Keratinocyte (primary cell): ENCODE results near the gene ROCK1. TPM values are rescaled to one million over a fixed set of nuclear protein-coding genes. Genes with fewer than 3 reads are reported as not detected.

Experiments used
- DNase-seq: peaks from one replicate; pipeline ENCODE4 v3.0.0-alpha.2; 2011; ENCODE audit warnings: low read depth, missing footprints, low spot score
- FAIRE-seq: peaks from 2 replicates; lab custom pipeline; 2011; peaks lifted over from hg19 to GRCh38; lab: Jason Lieb, UNC
- H2AFZ ChIP-seq: 2 replicates; pipeline ENCODE4 v1.6.0; 2012; ENCODE audit warnings: low read length, control low read depth, inconsistent platforms; ENCODE audit not compliant: control insufficient read depth
- H3K27ac ChIP-seq: 2 replicates; pipeline ENCODE4 v1.5.1; 2011; ENCODE audit warnings: low read length; ENCODE audit not compliant: control insufficient read depth, insufficient read depth
- H3K27me3 ChIP-seq: 3 replicates; pipeline ENCODE4 v1.6.0; 2011; ENCODE audit warnings: low read length; ENCODE audit not compliant: control insufficient read depth, insufficient read depth; ENCODE audit errors: extremely low read depth
- H3K36me3 ChIP-seq, 2 experiments: 2 replicates in 1 of 2; 3 replicates in 1 of 2; pipeline ENCODE4 v1.5.1; 2011; ENCODE audit warnings: low read length in 2 of 2, mild to moderate bottlenecking in 1 of 2; ENCODE audit not compliant: control insufficient read depth in 2 of 2, insufficient read depth in 2 of 2; ENCODE audit errors: extremely low read depth in 1 of 2
- H3K4me1 ChIP-seq: 3 replicates; pipeline ENCODE4 v1.5.1; 2011; ENCODE audit warnings: low read length; ENCODE audit not compliant: control insufficient read depth, insufficient read depth; ENCODE audit errors: extremely low read depth
- H3K4me2 ChIP-seq: 3 replicates; pipeline ENCODE4 v1.6.0; 2011; ENCODE audit warnings: low read depth, low read length; ENCODE audit not compliant: control insufficient read depth, insufficient read depth; ENCODE audit errors: extremely low read depth
- H3K4me3 ChIP-seq, 3 experiments: fragments of 200-600 bp in 1 of 3; sonication (generic) in 1 of 3; 2 replicates in 2 of 3; 3 replicates in 1 of 3; pipeline ENCODE4 v1.5.1; 2011 to 2016; ENCODE audit warnings: low read length in 3 of 3, mild to moderate bottlenecking in 3 of 3, control low read depth in 2 of 3, inconsistent platforms in 1 of 3, low read depth in 1 of 3, mixed read lengths in 1 of 3, mixed run types in 1 of 3, moderate library complexity in 1 of 3; ENCODE audit not compliant: control insufficient read depth in 2 of 3, insufficient read depth in 2 of 3; ENCODE audit errors: extremely low read depth in 1 of 3
- H3K79me2 ChIP-seq: 2 replicates; pipeline ENCODE4 v1.6.0; 2012; ENCODE audit warnings: low read length; ENCODE audit not compliant: control insufficient read depth, insufficient read depth
- H3K9ac ChIP-seq: 3 replicates; pipeline ENCODE4 v1.6.0; 2011; ENCODE audit warnings: low read length; ENCODE audit not compliant: control insufficient read depth, insufficient read depth; ENCODE audit errors: extremely low read depth
- H3K9me1 ChIP-seq: 3 replicates; pipeline ENCODE4 v1.6.0; 2011; ENCODE audit warnings: low read length; ENCODE audit not compliant: control insufficient read depth, insufficient read depth; ENCODE audit errors: extremely low read depth
- H3K9me3 ChIP-seq: 2 replicates; pipeline ENCODE4 v1.5.1; 2012; ENCODE audit warnings: low read depth, low read length; ENCODE audit not compliant: control insufficient read depth
- H4K20me1 ChIP-seq: 3 replicates; pipeline ENCODE4 v1.6.0; 2011; ENCODE audit warnings: low read length; ENCODE audit not compliant: control insufficient read depth, insufficient read depth; ENCODE audit errors: extremely low read depth
- EZH2 ChIP-seq: IDR thresholded peaks from one replicate; pipeline ENCODE4 v1.6.1; 2012; ENCODE audit warnings: inconsistent platforms, mild to moderate bottlenecking, low read length, moderate library complexity
- dilution Hi-C: fragments of 300-500 bp; cut with MboI; formaldehyde crosslinking; loops from one replicate; pipeline ENCODE4 v1.7.0; 2020; ENCODE audit warnings: low sequenced_read_pairs; ENCODE audit not compliant: extremely low pct_ligation_motif_present
- polyA plus RNA-seq, 5 experiments: library from polyadenylated mRNA; depleted of rRNA in 3 of 5; stranded (reverse) in 3 of 5; stranded (forward) in 1 of 5; unstranded in 1 of 5; fragments of >200 nt; gene quantifications; 1 replicate in 1 of 5; 2 replicates in 3 of 5; 3 replicates in 1 of 5; pipeline versions ENCODE4 v1.2.1 to v1.2.3, GENCODE V29; 2011 to 2012; ENCODE audit warnings: missing spikeins in 2 of 5, low read depth in 1 of 5, low replicate concordance in 1 of 5
- TF ChIP-seq, protein P1 (sequence below), 3 experiments: IDR thresholded peaks in 1 of 3; conservative IDR thresholded peaks in 1 of 3; optimal IDR thresholded peaks in 1 of 3; 2 replicates in 2 of 3; 3 replicates in 1 of 3; pipeline versions ENCODE3 to v1.5.1; 2011; ENCODE audit warnings: low read length in 3 of 3, mild to moderate bottlenecking in 3 of 3, moderate library complexity in 2 of 3, control low read depth in 1 of 3, inconsistent platforms in 1 of 3; ENCODE audit not compliant: insufficient read depth in 2 of 3; ENCODE audit errors: extremely low read depth in 1 of 3

ROCK1 gene
- polyA plus RNA-seq, 1 donor (not counting 4 experiments of a cell fraction or from before 2014, with no cell fraction given) = 25.9 TPM

DNA sequence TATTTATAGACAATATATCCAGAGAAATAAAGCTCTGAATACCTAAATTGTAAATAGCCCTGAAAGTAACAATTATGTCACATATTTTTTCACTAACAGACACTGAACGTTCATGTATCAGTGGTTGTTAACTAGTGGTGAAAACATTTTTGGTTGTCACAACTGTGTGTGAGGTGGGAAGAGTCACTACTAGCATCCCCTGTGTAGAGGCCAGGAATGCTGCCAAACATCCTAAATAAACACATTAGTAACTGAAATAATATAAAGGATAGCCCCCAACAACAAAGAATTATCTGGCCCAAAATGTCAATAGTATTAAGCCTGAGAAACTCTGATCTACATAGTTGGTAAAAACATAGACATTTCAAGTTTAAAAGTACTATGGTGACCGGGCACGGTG, 64.5 kb downstream of the ROCK1 start:
- Histone ChIP-seq H3K36me3 (no peaks in the 10 kb centered on the region), H2AFZ (no peak overlapping the region), H3K4me3 (no peak overlapping the region), H3K79me2 (peaks cover 27% of the 10 kb centered on the region), H3K9ac (no peak overlapping the region), H3K9me1 (no peaks in the 10 kb centered on the region), H4K20me1 (no peaks in the 10 kb centered on the region), H3K27me3 (no peaks in the 10 kb centered on the region), H3K4me1 (no peaks in the 10 kb centered on the region), H3K4me2 (no peak overlapping the region), H3K27ac (no peak overlapping the region), H3K9me3 (no peaks in the 10 kb centered on the region)
- DNase-seq (no peak), FAIRE-seq (no peak)
- dilution Hi-C loops = no loop called here
- TF ChIP-seq, protein P1, sequence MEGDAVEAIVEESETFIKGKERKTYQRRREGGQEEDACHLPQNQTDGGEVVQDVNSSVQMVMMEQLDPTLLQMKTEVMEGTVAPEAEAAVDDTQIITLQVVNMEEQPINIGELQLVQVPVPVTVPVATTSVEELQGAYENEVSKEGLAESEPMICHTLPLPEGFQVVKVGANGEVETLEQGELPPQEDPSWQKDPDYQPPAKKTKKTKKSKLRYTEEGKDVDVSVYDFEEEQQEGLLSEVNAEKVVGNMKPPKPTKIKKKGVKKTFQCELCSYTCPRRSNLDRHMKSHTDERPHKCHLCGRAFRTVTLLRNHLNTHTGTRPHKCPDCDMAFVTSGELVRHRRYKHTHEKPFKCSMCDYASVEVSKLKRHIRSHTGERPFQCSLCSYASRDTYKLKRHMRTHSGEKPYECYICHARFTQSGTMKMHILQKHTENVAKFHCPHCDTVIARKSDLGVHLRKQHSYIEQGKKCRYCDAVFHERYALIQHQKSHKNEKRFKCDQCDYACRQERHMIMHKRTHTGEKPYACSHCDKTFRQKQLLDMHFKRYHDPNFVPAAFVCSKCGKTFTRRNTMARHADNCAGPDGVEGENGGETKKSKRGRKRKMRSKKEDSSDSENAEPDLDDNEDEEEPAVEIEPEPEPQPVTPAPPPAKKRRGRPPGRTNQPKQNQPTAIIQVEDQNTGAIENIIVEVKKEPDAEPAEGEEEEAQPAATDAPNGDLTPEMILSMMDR (optimal IDR thresholded peaks at IDR 0.05 in 1 of 3, IDR thresholded peaks at IDR 0.05 in 1 of 3, conservative IDR thresholded peaks at IDR 0.05 in 1 of 3; ENCODE audit: extremely low read depth in 1 of 3, insufficient read depth in 2 of 3, low read length in 3 of 3) = no peak
- TF ChIP-seq EZH2 = no peak

DNA sequence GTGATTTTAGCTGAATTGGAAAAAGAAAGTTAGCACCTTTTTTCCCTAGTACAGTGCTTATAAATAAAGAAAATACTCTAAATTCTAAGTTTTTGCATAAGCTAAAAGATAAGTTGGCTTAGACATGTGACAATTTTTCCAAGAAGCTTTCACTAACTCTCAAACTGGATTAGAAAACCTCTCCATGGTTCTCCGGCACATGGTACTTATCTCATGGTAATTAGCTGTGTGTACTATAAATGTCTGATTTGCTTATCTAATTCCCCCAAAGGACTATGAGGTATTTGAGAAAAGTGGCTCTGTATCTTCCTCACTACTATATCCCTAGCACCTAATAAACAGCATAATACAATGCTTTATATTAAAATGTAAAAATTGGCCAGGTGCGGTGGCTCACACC, 71.1 kb downstream of the ROCK1 start:
- Histone ChIP-seq H3K27ac (no peak overlapping the region), H3K9me3 (no peaks in the 10 kb centered on the region), H3K4me2 (no peak overlapping the region), H2AFZ (no peak overlapping the region), H3K4me1 (no peaks in the 10 kb centered on the region), H3K9me1 (no peaks in the 10 kb centered on the region), H3K4me3 (no peak overlapping the region), H3K27me3 (no peaks in the 10 kb centered on the region), H3K79me2 (no peaks in the 10 kb centered on the region), H3K36me3 (peaks cover 0 to 5% of the 10 kb centered on the region in 2 experiments), H4K20me1 (no peaks in the 10 kb centered on the region), H3K9ac (no peak overlapping the region)
- no peak for FAIRE-seq
- no peak for DNase-seq
- TF ChIP-seq, protein P1 (optimal IDR thresholded peaks at IDR 0.05 in 1 of 3, IDR thresholded peaks at IDR 0.05 in 1 of 3, conservative IDR thresholded peaks at IDR 0.05 in 1 of 3; ENCODE audit: extremely low read depth in 1 of 3, insufficient read depth in 2 of 3, low read length in 3 of 3) = no peak
- TF ChIP-seq EZH2 = no peak
- dilution Hi-C loops = no loop called here
